ENCODE data around the gene ATP6V1A.
"Not testable (repeated sequence)": the region's sequence is repeated elsewhere in the genome, so short reads cannot be mapped to it uniquely, and the experiment has no call there.

The ATP6V1A gene

GRCh38 chr3:113847247-113847646 is 100.4 kb downstream of the ATP6V1A start:
- Histone ChIP-seq H3K9ac (ENCODE audit: low read depth, low read length, poor library complexity, severe bottlenecking) (no peak overlapping the region), H3K9me2 (replicated peaks; ENCODE audit: low read depth, low read length) (no peaks in the 10 kb centered on the region), H3K36me3 (ENCODE audit: insufficient read depth, low read length) (no peaks in the 10 kb centered on the region), H3K79me2 (ENCODE audit: insufficient read depth, low read length) (no peaks in the 10 kb centered on the region), H3K4me2 (ENCODE audit: low read depth, low read length, poor library complexity, severe bottlenecking) (no peak overlapping the region), H3K9me3 (ENCODE audit: insufficient read depth, low read depth, low read length) (no peaks in the 10 kb centered on the region), H3K4me3 (ENCODE audit: low read length, poor library complexity, severe bottlenecking) (no peak overlapping the region), H3K4me1 (ENCODE audit: insufficient read depth, low read length, poor library complexity, severe bottlenecking) (no peaks in the 10 kb centered on the region), H4K20me1 (ENCODE audit: insufficient read depth, low read length, poor library complexity, severe bottlenecking) (no peaks in the 10 kb centered on the region), H3K27me3 (ENCODE audit: insufficient read depth, low read length, poor library complexity, severe bottlenecking) (no peaks in the 10 kb centered on the region), H3F3A (ENCODE audit: low read depth) (no peaks in the 10 kb centered on the region), H2AFZ (ENCODE audit: low read length) (no peak overlapping the region)
- TF ChIP-seq EZH2phosphoT487 (IDR thresholded peaks at IDR 0.05; ENCODE audit: borderline replicate concordance), result no peak
- TF ChIP-seq, protein P1, sequence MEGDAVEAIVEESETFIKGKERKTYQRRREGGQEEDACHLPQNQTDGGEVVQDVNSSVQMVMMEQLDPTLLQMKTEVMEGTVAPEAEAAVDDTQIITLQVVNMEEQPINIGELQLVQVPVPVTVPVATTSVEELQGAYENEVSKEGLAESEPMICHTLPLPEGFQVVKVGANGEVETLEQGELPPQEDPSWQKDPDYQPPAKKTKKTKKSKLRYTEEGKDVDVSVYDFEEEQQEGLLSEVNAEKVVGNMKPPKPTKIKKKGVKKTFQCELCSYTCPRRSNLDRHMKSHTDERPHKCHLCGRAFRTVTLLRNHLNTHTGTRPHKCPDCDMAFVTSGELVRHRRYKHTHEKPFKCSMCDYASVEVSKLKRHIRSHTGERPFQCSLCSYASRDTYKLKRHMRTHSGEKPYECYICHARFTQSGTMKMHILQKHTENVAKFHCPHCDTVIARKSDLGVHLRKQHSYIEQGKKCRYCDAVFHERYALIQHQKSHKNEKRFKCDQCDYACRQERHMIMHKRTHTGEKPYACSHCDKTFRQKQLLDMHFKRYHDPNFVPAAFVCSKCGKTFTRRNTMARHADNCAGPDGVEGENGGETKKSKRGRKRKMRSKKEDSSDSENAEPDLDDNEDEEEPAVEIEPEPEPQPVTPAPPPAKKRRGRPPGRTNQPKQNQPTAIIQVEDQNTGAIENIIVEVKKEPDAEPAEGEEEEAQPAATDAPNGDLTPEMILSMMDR (conservative IDR thresholded peaks at IDR 0.05; ENCODE audit: low read length), result no peak

DNA sequence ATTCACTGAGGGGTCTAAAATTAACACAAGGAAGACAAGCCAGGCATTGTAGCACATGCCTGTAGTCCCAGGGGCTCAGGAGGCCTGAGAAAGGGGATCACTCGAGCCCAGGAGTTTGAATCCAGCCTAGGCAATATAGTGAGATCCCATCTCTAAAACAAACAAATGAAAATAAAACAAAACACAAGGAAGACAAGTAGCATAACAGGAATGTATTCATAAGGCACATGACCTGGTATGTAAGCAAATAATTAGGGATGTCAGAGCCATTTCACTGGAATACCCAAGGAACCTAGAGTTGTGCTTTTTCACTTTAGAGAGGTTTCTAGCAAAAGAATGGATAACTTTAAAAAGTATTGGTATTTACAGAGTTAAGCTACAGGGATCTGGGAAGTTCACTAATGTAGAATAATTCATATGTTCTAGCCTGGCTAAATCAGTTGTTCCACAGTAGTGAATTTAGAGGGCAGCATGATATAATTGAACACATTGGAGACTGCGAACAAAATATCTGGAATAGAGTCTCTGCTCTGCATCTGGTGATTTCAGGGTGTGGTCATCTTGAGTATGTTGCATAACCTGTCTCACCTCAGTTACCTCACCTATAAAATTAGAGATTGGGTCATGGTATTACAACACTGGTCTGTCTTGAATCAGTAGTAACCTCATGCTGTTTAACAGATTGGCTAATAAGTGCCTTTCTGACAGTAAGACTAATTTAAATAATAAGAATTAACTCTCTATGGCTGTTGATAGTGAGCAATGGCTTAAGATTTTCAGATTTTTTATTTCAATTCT is 101.0 kb downstream of the ATP6V1A start:
- H3K27me3 ChIP-seq (ENCODE audit: insufficient read depth, low read length, poor library complexity, severe bottlenecking), result no peaks in the 10 kb centered on the region
- no peaks in the 10 kb centered on the region for H3K9me3 ChIP-seq (ENCODE audit: insufficient read depth, low read depth, low read length)
- H2AFZ ChIP-seq (ENCODE audit: low read length), result no peak overlapping the region
- TF ChIP-seq EZH2phosphoT487 (IDR thresholded peaks at IDR 0.05; ENCODE audit: borderline replicate concordance), result no peak
- TF ChIP-seq, protein P1 (conservative IDR thresholded peaks at IDR 0.05; ENCODE audit: low read length), result no peak
- no peak overlapping the region for H3K9ac ChIP-seq (ENCODE audit: low read depth, low read length, poor library complexity, severe bottlenecking)
- no peaks in the 10 kb centered on the region for H3K9me2 ChIP-seq (replicated peaks; ENCODE audit: low read depth, low read length)
- no peaks in the 10 kb centered on the region for H3K79me2 ChIP-seq (ENCODE audit: insufficient read depth, low read length)
- no peaks in the 10 kb centered on the region for H4K20me1 ChIP-seq (ENCODE audit: insufficient read depth, low read length, poor library complexity, severe bottlenecking)
- no peak overlapping the region for H3K4me3 ChIP-seq (ENCODE audit: low read length, poor library complexity, severe bottlenecking)
- no peaks in the 10 kb centered on the region for H3F3A ChIP-seq (ENCODE audit: low read depth)
- no peak overlapping the region for H3K4me2 ChIP-seq (ENCODE audit: low read depth, low read length, poor library complexity, severe bottlenecking)
- no peaks in the 10 kb centered on the region for H3K4me1 ChIP-seq (ENCODE audit: insufficient read depth, low read length, poor library complexity, severe bottlenecking)
- no peaks in the 10 kb centered on the region for H3K36me3 ChIP-seq (ENCODE audit: insufficient read depth, low read length)

DNA sequence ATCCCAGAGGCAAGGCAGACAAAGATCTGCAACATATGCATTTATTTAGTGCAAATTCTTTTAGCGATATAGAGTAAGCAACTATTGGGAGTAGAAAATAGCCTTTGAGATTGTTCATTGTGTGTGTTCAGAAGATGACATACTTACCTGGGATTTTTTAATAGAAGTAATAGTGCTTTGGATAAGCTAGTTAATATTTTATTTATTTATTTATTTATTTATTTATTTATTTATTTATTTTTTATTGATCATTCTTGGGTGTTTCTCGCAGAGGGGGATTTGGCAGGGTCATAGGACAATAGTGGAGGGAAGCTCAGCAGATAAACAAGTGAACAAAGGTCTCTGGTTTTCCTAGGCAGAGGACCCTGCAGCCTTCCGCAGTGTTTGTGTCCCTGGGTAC is 102.2 kb downstream of the ATP6V1A start:
- not testable (repeated sequence) for H3K9me3 ChIP-seq (ENCODE audit: insufficient read depth, low read depth, low read length)

GRCh38 chr3:113849841-113850240 is 103.0 kb downstream of the ATP6V1A start:
- H3K9me3 ChIP-seq (ENCODE audit: insufficient read depth, low read depth, low read length); H3K4me1 ChIP-seq (ENCODE audit: insufficient read depth, low read length, poor library complexity, severe bottlenecking); H3K4me2 ChIP-seq (ENCODE audit: low read depth, low read length, poor library complexity, severe bottlenecking); H3K79me2 ChIP-seq (ENCODE audit: insufficient read depth, low read length); H3K36me3 ChIP-seq (ENCODE audit: insufficient read depth, low read length); H3F3A ChIP-seq (ENCODE audit: low read depth); H3K27me3 ChIP-seq (ENCODE audit: insufficient read depth, low read length, poor library complexity, severe bottlenecking); H3K9ac ChIP-seq (ENCODE audit: low read depth, low read length, poor library complexity, severe bottlenecking); H2AFZ ChIP-seq (ENCODE audit: low read length); H4K20me1 ChIP-seq (ENCODE audit: insufficient read depth, low read length, poor library complexity, severe bottlenecking); H3K9me2 ChIP-seq (replicated peaks; ENCODE audit: low read depth, low read length); H3K4me3 ChIP-seq (ENCODE audit: low read length, poor library complexity, severe bottlenecking): not testable (repeated sequence)

More for the DNA sequence above, 102.2 kb downstream of the ATP6V1A start:
- not testable (repeated sequence) for H3K27me3 ChIP-seq (ENCODE audit: insufficient read depth, low read length, poor library complexity, severe bottlenecking); H3K79me2 ChIP-seq (ENCODE audit: insufficient read depth, low read length); H3K9ac ChIP-seq (ENCODE audit: low read depth, low read length, poor library complexity, severe bottlenecking); H3F3A ChIP-seq (ENCODE audit: low read depth); H3K4me3 ChIP-seq (ENCODE audit: low read length, poor library complexity, severe bottlenecking); H3K4me2 ChIP-seq (ENCODE audit: low read depth, low read length, poor library complexity, severe bottlenecking); H3K36me3 ChIP-seq (ENCODE audit: insufficient read depth, low read length); H2AFZ ChIP-seq (ENCODE audit: low read length); H3K9me2 ChIP-seq (replicated peaks; ENCODE audit: low read depth, low read length); H4K20me1 ChIP-seq (ENCODE audit: insufficient read depth, low read length, poor library complexity, severe bottlenecking); H3K4me1 ChIP-seq (ENCODE audit: insufficient read depth, low read length, poor library complexity, severe bottlenecking)

GRCh38 chr3:113850391-113850790 is 103.6 kb downstream of the ATP6V1A start:
- not testable (repeated sequence) for H3F3A ChIP-seq (ENCODE audit: low read depth); H3K4me1 ChIP-seq (ENCODE audit: insufficient read depth, low read length, poor library complexity, severe bottlenecking); H3K9ac ChIP-seq (ENCODE audit: low read depth, low read length, poor library complexity, severe bottlenecking); H3K4me3 ChIP-seq (ENCODE audit: low read length, poor library complexity, severe bottlenecking); H3K4me2 ChIP-seq (ENCODE audit: low read depth, low read length, poor library complexity, severe bottlenecking); H3K9me3 ChIP-seq (ENCODE audit: insufficient read depth, low read depth, low read length); H3K9me2 ChIP-seq (replicated peaks; ENCODE audit: low read depth, low read length); H3K27me3 ChIP-seq (ENCODE audit: insufficient read depth, low read length, poor library complexity, severe bottlenecking); H3K36me3 ChIP-seq (ENCODE audit: insufficient read depth, low read length); H3K79me2 ChIP-seq (ENCODE audit: insufficient read depth, low read length); H4K20me1 ChIP-seq (ENCODE audit: insufficient read depth, low read length, poor library complexity, severe bottlenecking); H2AFZ ChIP-seq (ENCODE audit: low read length)
